Ascending aorta (tissue), 2 donors: ENCODE results near the gene MMP26. TPM values are rescaled to one million over a fixed set of nuclear protein-coding genes. Genes with fewer than 3 reads are reported as not detected.

Experiments
- DNase-seq, 2 donors: peaks; one replicate each; pipeline ENCODE4 v3.0.0-alpha.2; 2019; ENCODE audit warnings: low spot score in 2 of 2
- H3K27ac ChIP-seq, 2 donors: fragments of 200-600 bp; sonication (generic); one replicate each; pipeline ENCODE4 v1.5.1; 2016 to 2017; ENCODE audit warnings: mild to moderate bottlenecking in 1 of 2
- H3K27me3 ChIP-seq: fragments of 200-600 bp; sonication (generic); one replicate; pipeline ENCODE4 v1.5.1; 2017
- H3K36me3 ChIP-seq, 2 donors: fragments of 200-600 bp; sonication (generic); one replicate each; pipeline ENCODE4 v1.5.1; 2016
- H3K4me1 ChIP-seq, 2 donors: fragments of 200-600 bp; sonication (generic); one replicate each; pipeline ENCODE4 v1.5.1; 2016 to 2017; ENCODE audit warnings: mild to moderate bottlenecking in 1 of 2
- H3K4me3 ChIP-seq, 2 donors: fragments of 200-600 bp; sonication (generic); one replicate each; pipeline ENCODE4 v1.5.1; 2016 to 2017; ENCODE audit warnings: mild to moderate bottlenecking in 1 of 2
- H3K9me3 ChIP-seq, 2 donors: fragments of 200-600 bp; sonication (generic); one replicate each; pipeline ENCODE4 v1.5.1; 2016
- CTCF ChIP-seq, 3 experiments: fragments of 200-600 bp in 2 of 3; fragments of 450-650 bp in 1 of 3; sonication (generic) in 2 of 3; IDR thresholded peaks; one replicate each; pipeline ENCODE4 v1.5.1; 2016 to 2019; ENCODE audit warnings: antibody characterized with exemption in 3 of 3, mild to moderate bottlenecking in 1 of 3, moderate library complexity in 1 of 3
- intact Hi-C: fragments of 100-400 bp; cut with DNase I; formaldehyde crosslinking; loops from one replicate; pipeline ENCODE4 v1.15.1; 2023
- total RNA-seq: library from RNA; depleted of rRNA; stranded (reverse); fragments of >200 nt; gene quantifications from one replicate; pipeline ENCODE4 v1.1.0, GENCODE V29; 2016

MMP26 gene
- total RNA-seq, 1 donor from 2014 or later: not detected

GRCh38 chr11:4665424-4665823 lies 39.2 kb upstream of the MMP26 start:
- intact Hi-C loops: no loop called here
- H3K27me3 ChIP-seq: no peaks in the 10 kb centered on the region
- H3K36me3 ChIP-seq: no peaks in the 10 kb centered on the region
- no peak overlapping the region for H3K4me3 ChIP-seq
- DNase-seq: no peak
- H3K27ac ChIP-seq: no peak overlapping the region
- no peaks in the 10 kb centered on the region for H3K4me1 ChIP-seq
- no peak for TF ChIP-seq CTCF (IDR thresholded peaks at IDR 0.05)
- H3K9me3 ChIP-seq: no peaks in the 10 kb centered on the region

- intact Hi-C loops: no loop called here
- no peaks in the 10 kb centered on the region for H3K9me3 ChIP-seq
- no peak overlapping the region for H3K4me3 ChIP-seq
- no peaks in the 10 kb centered on the region for H3K27me3 ChIP-seq
- TF ChIP-seq CTCF (IDR thresholded peaks at IDR 0.05): no peak
- no peaks in the 10 kb centered on the region for H3K4me1 ChIP-seq
- DNase-seq: no peak
- H3K36me3 ChIP-seq: no peaks in the 10 kb centered on the region
- H3K27ac ChIP-seq: no peak overlapping the region
Measured at GRCh38 chr11:4671741-4672140, 32.8 kb upstream of the MMP26 start.

- H3K27ac ChIP-seq: no peak overlapping the region
- no peak overlapping the region for H3K4me3 ChIP-seq
- no peaks in the 10 kb centered on the region for H3K4me1 ChIP-seq
- intact Hi-C loops: no loop called here
- TF ChIP-seq CTCF (IDR thresholded peaks at IDR 0.05): no peak
- no peaks in the 10 kb centered on the region for H3K27me3 ChIP-seq
- no peaks in the 10 kb centered on the region for H3K9me3 ChIP-seq
- H3K36me3 ChIP-seq: no peaks in the 10 kb centered on the region
- no peak for DNase-seq
Measured at GRCh38 chr11:4672470-4672869, 32.1 kb upstream of the MMP26 start.

- no peak overlapping the region for H3K27ac ChIP-seq
- H3K36me3 ChIP-seq: no peaks in the 10 kb centered on the region
- H3K4me1 ChIP-seq: no peaks in the 10 kb centered on the region
- no peaks in the 10 kb centered on the region for H3K27me3 ChIP-seq
- TF ChIP-seq CTCF (IDR thresholded peaks at IDR 0.05): no peak
- DNase-seq: no peak
- no peak overlapping the region for H3K4me3 ChIP-seq
- intact Hi-C loops: no loop called here
- no peaks in the 10 kb centered on the region for H3K9me3 ChIP-seq
Measured at GRCh38 chr11:4673781-4674180, 30.8 kb upstream of the MMP26 start.

- no peak for DNase-seq
- no peaks in the 10 kb centered on the region for H3K36me3 ChIP-seq
- H3K9me3 ChIP-seq: no peaks in the 10 kb centered on the region
- intact Hi-C loops: no loop called here
- H3K27ac ChIP-seq: no peak overlapping the region
- H3K27me3 ChIP-seq: no peaks in the 10 kb centered on the region
- no peaks in the 10 kb centered on the region for H3K4me1 ChIP-seq
- H3K4me3 ChIP-seq: no peak overlapping the region
- no peak for TF ChIP-seq CTCF (IDR thresholded peaks at IDR 0.05)
Measured at GRCh38 chr11:4677948-4678347, 26.6 kb upstream of the MMP26 start.

GRCh38 chr11:4680341-4680740 lies 24.2 kb upstream of the MMP26 start:
- no peaks in the 10 kb centered on the region for H3K9me3 ChIP-seq
- no peaks in the 10 kb centered on the region for H3K27me3 ChIP-seq
- intact Hi-C loops: no loop called here
- no peaks in the 10 kb centered on the region for H3K36me3 ChIP-seq
- DNase-seq: no peak
- H3K4me1 ChIP-seq: no peaks in the 10 kb centered on the region
- no peak for TF ChIP-seq CTCF (IDR thresholded peaks at IDR 0.05)
- H3K27ac ChIP-seq: no peak overlapping the region
- H3K4me3 ChIP-seq: no peak overlapping the region
